CD8-positive, alpha-beta memory T cell (primary cell): ENCODE data around the gene ZNF275. TPM values are rescaled to one million over a fixed set of nuclear protein-coding genes. Genes with fewer than 3 reads are reported as not detected.
"Not testable (repeated sequence)": the region's sequence is repeated elsewhere in the genome, so short reads cannot be mapped to it uniquely, and the experiment has no call there.

ENCODE experiments used
- CTCF ChIA-PET: fragments of 350-600 bp; sonication (Branson Sonifier 250); formaldehyde crosslinking; loops from one replicate; lab custom pipeline; 2021; ENCODE audit warnings: antibody characterized with exemption; lab: Charles Lee
- POLR2A ChIA-PET: fragments of 350-600 bp; sonication (Branson Sonifier 250); formaldehyde crosslinking; loops from one replicate; lab custom pipeline; 2021; ENCODE audit warnings: antibody characterized with exemption; lab: Charles Lee
- DNase-seq, 5 donors: peaks; one replicate each; pipeline versions ENCODE4 v3.0.0 to v3.0.0-alpha.2; 2020 to 2022; ENCODE audit warnings: mixed read lengths in 1 of 5
- H3K27ac ChIP-seq: one replicate; pipeline ENCODE4 v1.7.0; 2013; ENCODE audit warnings: low read depth, mild to moderate bottlenecking, low read length, moderate library complexity
- H3K27me3 ChIP-seq: 2 replicates; pipeline ENCODE4 v1.7.0; 2013; ENCODE audit warnings: low read length, mild to moderate bottlenecking; ENCODE audit not compliant: insufficient read depth, poor library complexity, severe bottlenecking
- H3K36me3 ChIP-seq: 2 replicates; pipeline ENCODE4 v1.7.0; 2013; ENCODE audit warnings: mild to moderate bottlenecking, low read length, moderate library complexity; ENCODE audit not compliant: insufficient read depth
- H3K4me1 ChIP-seq: 2 replicates; pipeline ENCODE4 v1.7.0; 2013; ENCODE audit warnings: mild to moderate bottlenecking, low read length, moderate library complexity; ENCODE audit not compliant: insufficient read depth
- H3K4me3 ChIP-seq: 2 replicates; pipeline ENCODE4 v1.7.0; 2013; ENCODE audit warnings: mild to moderate bottlenecking, low read length
- H3K9me3 ChIP-seq: 2 replicates; pipeline ENCODE4 v1.7.0; 2013; ENCODE audit warnings: mild to moderate bottlenecking, low read length
- H3K27ac Mint-ChIP-seq, 8 donors: one replicate each; pipeline ENCODE4 v1.8.0; 2020 to 2021; ENCODE audit warnings: mixed read lengths in 8 of 8, mild to moderate bottlenecking in 6 of 8, inconsistent platforms in 3 of 8, moderate library complexity in 3 of 8
- H3K27me3 Mint-ChIP-seq, 2 donors: one replicate each; pipeline ENCODE4 v1.8.0; 2020 to 2021; ENCODE audit warnings: mixed read lengths in 2 of 2, mild to moderate bottlenecking in 1 of 2, moderate library complexity in 1 of 2
- H3K36me3 Mint-ChIP-seq, 3 donors: one replicate each; pipeline ENCODE4 v1.8.0; 2020 to 2021; ENCODE audit warnings: mixed read lengths in 3 of 3, inconsistent platforms in 1 of 3, mild to moderate bottlenecking in 1 of 3
- H3K4me1 Mint-ChIP-seq, 3 donors: one replicate each; pipeline ENCODE4 v1.8.0; 2020 to 2021; ENCODE audit warnings: mixed read lengths in 3 of 3, inconsistent platforms in 1 of 3, mild to moderate bottlenecking in 1 of 3
- H3K4me3 Mint-ChIP-seq, 7 donors: one replicate each; pipeline ENCODE4 v1.8.0; 2020 to 2021; ENCODE audit warnings: mixed read lengths in 7 of 7, mild to moderate bottlenecking in 6 of 7, moderate library complexity in 4 of 7, inconsistent platforms in 2 of 7
- H3K9me3 Mint-ChIP-seq, 5 donors: one replicate each; pipeline ENCODE4 v1.8.0; 2020 to 2022; ENCODE audit warnings: mixed read lengths in 5 of 5, mild to moderate bottlenecking in 3 of 5, moderate library complexity in 2 of 5, inconsistent platforms in 1 of 5
- polyA plus RNA-seq: library from polyadenylated mRNA; unstranded; fragments of 300-500 nt; fragmentation: Illumina TruSeq; gene quantifications from one replicate; pipeline ENCODE4 v1.2.3, GENCODE V29; 2021
- total RNA-seq, 2 experiments: library from RNA; stranded (reverse); gene quantifications; one replicate each; pipeline ENCODE4 v1.2.3, GENCODE V29; 2021

ZNF275 gene
- total and polyA plus RNA-seq, 3 experiments from 2014 or later = 5.4 to 10.1 (median 9.2) TPM

GRCh38 chrX:153387987-153388721 lies 54.2 kb downstream of the ZNF275 start:
- Mint-ChIP-seq H3K27me3 (no peaks in the 10 kb centered on the region), H3K4me3 (no peak overlapping the region), H3K27ac (no peak overlapping the region), H3K4me1 (no peaks in the 10 kb centered on the region), H3K9me3 (no peaks in the 10 kb centered on the region), H3K36me3 (no peaks in the 10 kb centered on the region)
- Histone ChIP-seq H3K27me3 (no peaks in the 10 kb centered on the region), H3K9me3 (no peaks in the 10 kb centered on the region), H3K36me3 (no peaks in the 10 kb centered on the region), H3K4me1 (no peaks in the 10 kb centered on the region), H3K27ac (no peak overlapping the region), H3K4me3 (no peak overlapping the region)
- CTCF ChIA-PET = no interaction called here
- DNase-seq = no peak
- POLR2A ChIA-PET = no interaction called here

GRCh38 chrX:153388722-153389459 lies 54.9 kb downstream of the ZNF275 start:
- DNase-seq = no peak
- Histone ChIP-seq H3K4me1 (no peaks in the 10 kb centered on the region), H3K27ac (no peak overlapping the region), H3K36me3 (no peaks in the 10 kb centered on the region), H3K27me3 (no peaks in the 10 kb centered on the region), H3K9me3 (no peaks in the 10 kb centered on the region), H3K4me3 (no peak overlapping the region)
- H3K4me3 Mint-ChIP-seq = no peak overlapping the region
- H3K9me3 Mint-ChIP-seq = no peaks in the 10 kb centered on the region
- H3K36me3 Mint-ChIP-seq = no peaks in the 10 kb centered on the region
- H3K27me3 Mint-ChIP-seq = no peaks in the 10 kb centered on the region
- no peak overlapping the region for H3K27ac Mint-ChIP-seq
- peaks cover 0 to 2% (median 0%) of the 10 kb centered on the region in 3 donors for H3K4me1 Mint-ChIP-seq
- CTCF ChIA-PET = interaction anchor here (0.6 kb wide), 1 partner anchor 620 kb away, joined by 3 read pairs; no protein-coding TSS in a partner anchor
- POLR2A ChIA-PET = no interaction called here

- H3K27ac ChIP-seq, H3K4me3 ChIP-seq, H3K4me1 Mint-ChIP-seq, POLR2A ChIA-PET, H3K9me3 Mint-ChIP-seq, H3K27ac Mint-ChIP-seq, H3K36me3 ChIP-seq, H3K4me1 ChIP-seq, H3K36me3 Mint-ChIP-seq, H3K27me3 ChIP-seq, H3K9me3 ChIP-seq, H3K27me3 Mint-ChIP-seq, DNase-seq, H3K4me3 Mint-ChIP-seq: not testable (repeated sequence)
- CTCF ChIA-PET = interaction anchor here (0.6 kb wide), 1 partner anchor 619 kb away, joined by 3 read pairs; no protein-coding TSS in a partner anchor
Measured at GRCh38 chrX:153389460-153389768, 55.5 kb downstream of the ZNF275 start.

- no peaks in the 10 kb centered on the region for H3K9me3 Mint-ChIP-seq
- H3K27ac ChIP-seq = no peak overlapping the region
- H3K4me3 ChIP-seq = no peak overlapping the region
- no peaks in the 10 kb centered on the region for H3K27me3 Mint-ChIP-seq
- H3K4me1 ChIP-seq = no peaks in the 10 kb centered on the region
- no peaks in the 10 kb centered on the region for H3K9me3 ChIP-seq
- no peak overlapping the region for H3K4me3 Mint-ChIP-seq
- no peaks in the 10 kb centered on the region for H3K36me3 ChIP-seq
- CTCF ChIA-PET = no interaction called here
- no peak overlapping the region for H3K27ac Mint-ChIP-seq
- POLR2A ChIA-PET = no interaction called here
- H3K27me3 ChIP-seq = no peaks in the 10 kb centered on the region
- no peak for DNase-seq
- H3K36me3 Mint-ChIP-seq = no peaks in the 10 kb centered on the region
- peaks cover 0 to 21% (median 8%) of the 10 kb centered on the region in 3 donors for H3K4me1 Mint-ChIP-seq
Measured at GRCh38 chrX:153392642-153393321, 58.8 kb downstream of the ZNF275 start.

- Histone ChIP-seq H3K27ac (no peak overlapping the region), H3K4me3 (no peak overlapping the region), H3K27me3 (no peaks in the 10 kb centered on the region), H3K4me1 (no peaks in the 10 kb centered on the region), H3K9me3 (no peaks in the 10 kb centered on the region), H3K36me3 (no peaks in the 10 kb centered on the region)
- ChIA-PET CTCF (no interaction called here), POLR2A (no interaction called here)
- H3K27ac Mint-ChIP-seq = no peak overlapping the region
- no peak for DNase-seq
- peaks cover 0 to 2% of the 10 kb centered on the region in 2 donors for H3K27me3 Mint-ChIP-seq
- no peak overlapping the region for H3K4me3 Mint-ChIP-seq
- no peaks in the 10 kb centered on the region for H3K9me3 Mint-ChIP-seq
- H3K36me3 Mint-ChIP-seq = no peaks in the 10 kb centered on the region
- H3K4me1 Mint-ChIP-seq = peaks cover 0 to 22% (median 8%) of the 10 kb centered on the region in 3 donors
Measured at GRCh38 chrX:153394612-153395011, 60.7 kb downstream of the ZNF275 start.

GRCh38 chrX:153395613-153396319 lies 61.8 kb downstream of the ZNF275 start:
- POLR2A ChIA-PET = no interaction called here
- Histone ChIP-seq H3K27ac (no peak overlapping the region), H3K36me3 (no peaks in the 10 kb centered on the region), H3K4me1 (no peaks in the 10 kb centered on the region), H3K27me3 (no peaks in the 10 kb centered on the region), H3K4me3 (no peak overlapping the region), H3K9me3 (no peaks in the 10 kb centered on the region)
- H3K27ac Mint-ChIP-seq = no peak overlapping the region
- no peaks in the 10 kb centered on the region for H3K36me3 Mint-ChIP-seq
- H3K27me3 Mint-ChIP-seq = peaks cover 0 to 2% of the 10 kb centered on the region in 2 donors
- no peak for DNase-seq
- CTCF ChIA-PET = no interaction called here
- H3K4me1 Mint-ChIP-seq = peaks cover 0 to 28% (median 10%) of the 10 kb centered on the region in 3 donors
- H3K4me3 Mint-ChIP-seq = peak overlapping the region in 1 of 7 donors; percentile 27
- H3K9me3 Mint-ChIP-seq = no peaks in the 10 kb centered on the region

- no peak overlapping the region for H3K4me3 ChIP-seq
- H3K27ac ChIP-seq = no peak overlapping the region
- Mint-ChIP-seq H3K36me3 (no peaks in the 10 kb centered on the region), H3K4me3 (no peak overlapping the region), H3K9me3 (no peaks in the 10 kb centered on the region), H3K27ac (no peak overlapping the region), H3K27me3 (peaks cover 0 to 2% of the 10 kb centered on the region in 2 donors), H3K4me1 (peaks cover 0 to 28% (median 10%) of the 10 kb centered on the region in 3 donors)
- no peaks in the 10 kb centered on the region for H3K4me1 ChIP-seq
- H3K36me3 ChIP-seq = no peaks in the 10 kb centered on the region
- H3K9me3 ChIP-seq = no peaks in the 10 kb centered on the region
- H3K27me3 ChIP-seq = no peaks in the 10 kb centered on the region
- DNase-seq = no peak
- CTCF ChIA-PET = no interaction called here
- POLR2A ChIA-PET = no interaction called here
Measured at GRCh38 chrX:153396320-153397195, 62.6 kb downstream of the ZNF275 start.
